ENCODE measurements around the gene NOP16.

DNA sequence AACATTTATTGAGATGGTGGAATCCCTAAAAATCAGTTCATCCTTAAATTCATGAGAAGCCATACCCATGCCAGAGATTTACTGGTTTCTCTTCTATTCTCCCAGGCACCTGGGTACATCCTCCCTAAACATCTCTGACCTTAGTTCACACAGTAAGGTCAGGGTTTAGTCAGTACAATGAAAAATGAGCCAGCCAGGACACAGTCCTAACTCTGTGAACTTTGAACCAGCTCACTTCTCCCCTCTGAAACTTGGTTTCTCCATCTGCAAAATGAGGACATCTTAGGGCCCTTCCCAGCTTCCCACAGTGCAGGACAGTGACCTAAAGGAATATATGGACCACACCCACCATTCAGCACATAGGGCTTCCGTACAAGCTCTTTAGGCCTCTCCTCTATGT lies 1.9 kb downstream of the NOP16 start:
- TF ChIP-seq, protein P1, sequence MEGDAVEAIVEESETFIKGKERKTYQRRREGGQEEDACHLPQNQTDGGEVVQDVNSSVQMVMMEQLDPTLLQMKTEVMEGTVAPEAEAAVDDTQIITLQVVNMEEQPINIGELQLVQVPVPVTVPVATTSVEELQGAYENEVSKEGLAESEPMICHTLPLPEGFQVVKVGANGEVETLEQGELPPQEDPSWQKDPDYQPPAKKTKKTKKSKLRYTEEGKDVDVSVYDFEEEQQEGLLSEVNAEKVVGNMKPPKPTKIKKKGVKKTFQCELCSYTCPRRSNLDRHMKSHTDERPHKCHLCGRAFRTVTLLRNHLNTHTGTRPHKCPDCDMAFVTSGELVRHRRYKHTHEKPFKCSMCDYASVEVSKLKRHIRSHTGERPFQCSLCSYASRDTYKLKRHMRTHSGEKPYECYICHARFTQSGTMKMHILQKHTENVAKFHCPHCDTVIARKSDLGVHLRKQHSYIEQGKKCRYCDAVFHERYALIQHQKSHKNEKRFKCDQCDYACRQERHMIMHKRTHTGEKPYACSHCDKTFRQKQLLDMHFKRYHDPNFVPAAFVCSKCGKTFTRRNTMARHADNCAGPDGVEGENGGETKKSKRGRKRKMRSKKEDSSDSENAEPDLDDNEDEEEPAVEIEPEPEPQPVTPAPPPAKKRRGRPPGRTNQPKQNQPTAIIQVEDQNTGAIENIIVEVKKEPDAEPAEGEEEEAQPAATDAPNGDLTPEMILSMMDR (IDR thresholded peaks at IDR 0.05; ENCODE audit: insufficient read depth, low read depth, low read length) = no peak
- no peak for TF ChIP-seq EZH2 (IDR thresholded peaks at IDR 0.05; ENCODE audit: insufficient read depth, low read length)
